ENCODE data around the gene LHX4.

Gene LHX4

DNA sequence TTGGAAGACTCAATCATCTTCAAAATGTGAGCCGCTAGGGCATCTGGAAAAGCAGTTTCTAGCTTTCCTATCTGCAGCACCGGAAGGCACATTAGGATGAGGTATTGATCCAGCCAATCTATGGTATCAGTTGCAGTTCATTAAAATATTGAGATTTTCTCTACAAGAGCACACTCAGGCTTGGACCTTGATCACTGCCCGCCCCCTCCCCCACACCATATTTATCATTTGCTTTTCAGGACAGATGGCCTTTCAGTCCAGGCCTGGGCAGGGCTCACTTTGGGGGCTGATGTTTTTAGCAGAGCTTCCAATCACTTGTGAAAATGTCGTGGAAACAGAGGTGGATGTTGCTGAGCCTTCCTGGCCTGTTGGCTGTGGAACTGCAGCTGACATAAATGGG is 17.5 kb downstream of the LHX4 start:
- Histone ChIP-seq H2BK5ac (ENCODE audit: low read depth, low read length, poor library complexity) (no peak overlapping the region), H3K27me3 (ENCODE audit: insufficient read depth, low read length) (no peaks in the 10 kb centered on the region), H2AK5ac (ENCODE audit: low read length) (no peak overlapping the region), H3K36me3 (ENCODE audit: control insufficient read depth in 1 of 2, insufficient read depth in 2 of 2, low read length in 2 of 2) (no peaks in the 10 kb centered on the region), H3K23ac (ENCODE audit: low read length) (no peak overlapping the region), H4K91ac (ENCODE audit: low read depth, low read length) (no peak overlapping the region), H3K9ac (ENCODE audit: low read length) (no peak overlapping the region), H3K4me3 (ENCODE audit: low read depth, low read length) (no peak overlapping the region), H2AFZ (ENCODE audit: insufficient read depth, low read length, poor library complexity) (no peak overlapping the region), H3K9me3 (ENCODE audit: insufficient read depth, low read depth, low read length) (peaks cover 4% of the 10 kb centered on the region), H2BK120ac (ENCODE audit: insufficient read depth, low read length, poor library complexity) (no peak overlapping the region), H3K79me1 (ENCODE audit: low read length) (no peaks in the 10 kb centered on the region), H3K18ac (ENCODE audit: low read length) (no peak overlapping the region), H2BK12ac (ENCODE audit: low read length) (no peak overlapping the region), H3K27ac (ENCODE audit: low read depth, low read length) (no peak overlapping the region), H4K8ac (ENCODE audit: low read depth, low read length) (no peak overlapping the region), H3K4me2 (ENCODE audit: low read length) (no peak overlapping the region), H3K79me2 (ENCODE audit: control insufficient read depth, insufficient read depth, low read length, poor library complexity) (no peaks in the 10 kb centered on the region), H3K4ac (ENCODE audit: low read depth, low read length) (no peak overlapping the region), H3K14ac (ENCODE audit: low read length) (no peak overlapping the region), H3K4me1 (ENCODE audit: control insufficient read depth in 1 of 2, insufficient read depth in 2 of 2, low read length in 2 of 2) (no peaks in the 10 kb centered on the region), H4K12ac (ENCODE audit: low read depth, low read length) (no peak overlapping the region)
- WGBS (ENCODE audit: extremely low coverage, insufficient coverage, insufficient read length), result no CpG with 5 or more reads among the region's 4 CpGs
- no peak for DNase-seq

GRCh38 chr1:180248176-180248575 is 18.1 kb downstream of the LHX4 start:
- Histone ChIP-seq H3K4me2 (ENCODE audit: low read length) (no peak overlapping the region), H2BK12ac (ENCODE audit: low read length) (no peak overlapping the region), H3K14ac (ENCODE audit: low read length) (no peak overlapping the region)

DNA sequence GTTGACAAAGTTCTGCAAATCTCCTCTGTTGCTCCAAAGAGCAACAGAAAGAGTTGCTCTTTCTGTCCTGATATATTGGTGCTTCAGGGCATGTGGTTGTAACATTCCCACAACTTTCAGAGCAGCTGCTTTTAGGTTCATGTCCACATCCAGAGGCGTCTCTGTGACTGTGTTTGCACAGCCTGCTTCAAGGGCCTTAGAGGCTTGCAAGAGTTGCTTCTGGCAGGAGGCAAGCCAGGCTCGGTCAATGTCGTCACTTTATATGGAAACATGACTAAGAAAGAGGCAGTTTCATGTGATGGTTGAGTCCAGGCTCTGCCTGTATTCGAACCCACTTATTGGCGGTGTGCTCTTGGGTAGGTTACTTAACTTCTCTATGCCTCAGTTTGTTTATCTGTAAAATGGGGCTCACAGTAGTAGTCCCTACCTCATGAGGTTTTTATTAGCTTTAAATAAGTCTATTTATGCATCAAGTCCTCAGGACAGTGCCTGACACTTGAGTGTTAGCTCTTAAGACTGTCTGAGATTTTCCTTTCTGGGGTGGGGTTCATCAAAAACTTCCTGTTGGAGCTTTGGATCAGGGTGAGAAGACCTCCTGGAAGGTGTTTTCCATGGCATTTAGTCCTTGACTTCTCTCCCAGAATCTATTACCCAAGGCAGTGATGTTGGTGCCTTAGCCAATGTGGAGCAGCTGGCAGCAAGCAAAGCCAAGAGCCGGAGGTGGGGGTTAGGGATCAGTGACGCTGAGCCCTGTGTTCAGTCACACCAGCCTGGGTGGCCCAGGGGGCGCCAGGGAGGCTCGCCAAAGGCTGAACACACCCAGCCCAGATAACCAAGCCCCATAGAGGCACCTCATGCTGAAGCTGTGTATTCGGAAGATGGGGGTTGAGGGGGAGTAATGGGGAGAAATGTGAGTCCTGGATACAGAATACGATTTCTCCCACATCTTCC is 18.9 kb downstream of the LHX4 start:
- Histone ChIP-seq H3K27me3 (ENCODE audit: insufficient read depth, low read length) (no peaks in the 10 kb centered on the region), H3K4me2 (ENCODE audit: low read length) (no peak overlapping the region), H3K14ac (ENCODE audit: low read length) (no peak overlapping the region), H3K23ac (ENCODE audit: low read length) (no peak overlapping the region), H4K12ac (ENCODE audit: low read depth, low read length) (no peak overlapping the region), H2BK120ac (ENCODE audit: insufficient read depth, low read length, poor library complexity) (no peak overlapping the region), H4K8ac (ENCODE audit: low read depth, low read length) (no peak overlapping the region), H3K79me2 (ENCODE audit: control insufficient read depth, insufficient read depth, low read length, poor library complexity) (no peaks in the 10 kb centered on the region), H3K9ac (ENCODE audit: low read length) (no peak overlapping the region), H3K36me3 (ENCODE audit: control insufficient read depth in 1 of 2, insufficient read depth in 2 of 2, low read length in 2 of 2) (no peaks in the 10 kb centered on the region), H3K27ac (ENCODE audit: low read depth, low read length) (no peak overlapping the region), H3K4me1 (ENCODE audit: control insufficient read depth in 1 of 2, insufficient read depth in 2 of 2, low read length in 2 of 2) (no peaks in the 10 kb centered on the region), H2AK5ac (ENCODE audit: low read length) (no peak overlapping the region), H3K9me3 (ENCODE audit: insufficient read depth, low read depth, low read length) (peaks cover 4% of the 10 kb centered on the region), H4K91ac (ENCODE audit: low read depth, low read length) (no peak overlapping the region), H3K18ac (ENCODE audit: low read length) (no peak overlapping the region), H3K4ac (ENCODE audit: low read depth, low read length) (no peak overlapping the region), H3K4me3 (ENCODE audit: low read depth, low read length) (no peak overlapping the region), H2BK5ac (ENCODE audit: low read depth, low read length, poor library complexity) (no peak overlapping the region), H2BK12ac (ENCODE audit: low read length) (no peak overlapping the region), H2AFZ (ENCODE audit: insufficient read depth, low read length, poor library complexity) (no peak overlapping the region), H3K79me1 (ENCODE audit: low read length) (no peaks in the 10 kb centered on the region)
- no CpG with 5 or more reads among the region's 11 CpGs for WGBS (ENCODE audit: extremely low coverage, insufficient coverage, insufficient read length)
- DNase-seq, result no peak

More at GRCh38 chr1:180248176-180248575, 18.1 kb downstream of the LHX4 start:
- no peak overlapping the region for H4K8ac ChIP-seq (ENCODE audit: low read depth, low read length)
- H3K27ac ChIP-seq (ENCODE audit: low read depth, low read length), result no peak overlapping the region
- no peak overlapping the region for H3K4ac ChIP-seq (ENCODE audit: low read depth, low read length)
- H3K9ac ChIP-seq (ENCODE audit: low read length), result no peak overlapping the region
- no peak overlapping the region for H2BK120ac ChIP-seq (ENCODE audit: insufficient read depth, low read length, poor library complexity)
- H3K4me3 ChIP-seq (ENCODE audit: low read depth, low read length), result no peak overlapping the region
- no peaks in the 10 kb centered on the region for H3K79me1 ChIP-seq (ENCODE audit: low read length)
- no peak overlapping the region for H3K18ac ChIP-seq (ENCODE audit: low read length)
- no peak overlapping the region for H4K91ac ChIP-seq (ENCODE audit: low read depth, low read length)
- H2BK5ac ChIP-seq (ENCODE audit: low read depth, low read length, poor library complexity), result no peak overlapping the region
- no peaks in the 10 kb centered on the region for H3K79me2 ChIP-seq (ENCODE audit: control insufficient read depth, insufficient read depth, low read length, poor library complexity)
- peaks cover 4% of the 10 kb centered on the region for H3K9me3 ChIP-seq (ENCODE audit: insufficient read depth, low read depth, low read length)
- no CpG with 5 or more reads among the region's 7 CpGs for WGBS (ENCODE audit: extremely low coverage, insufficient coverage, insufficient read length)
- no peaks in the 10 kb centered on the region for H3K36me3 ChIP-seq (ENCODE audit: control insufficient read depth in 1 of 2, insufficient read depth in 2 of 2, low read length in 2 of 2)
- H3K27me3 ChIP-seq (ENCODE audit: insufficient read depth, low read length), result no peaks in the 10 kb centered on the region
- no peak overlapping the region for H2AFZ ChIP-seq (ENCODE audit: insufficient read depth, low read length, poor library complexity)
- H3K23ac ChIP-seq (ENCODE audit: low read length), result no peak overlapping the region
- DNase-seq, result no peak
- no peaks in the 10 kb centered on the region for H3K4me1 ChIP-seq (ENCODE audit: control insufficient read depth in 1 of 2, insufficient read depth in 2 of 2, low read length in 2 of 2)
- H4K12ac ChIP-seq (ENCODE audit: low read depth, low read length), result no peak overlapping the region
- no peak overlapping the region for H2AK5ac ChIP-seq (ENCODE audit: low read length)

- no peak overlapping the region for H3K4me3 ChIP-seq (ENCODE audit: low read depth, low read length)
- H3K9ac ChIP-seq (ENCODE audit: low read length), result no peak overlapping the region
- H3K4me1 ChIP-seq (ENCODE audit: control insufficient read depth in 1 of 2, insufficient read depth in 2 of 2, low read length in 2 of 2), result no peaks in the 10 kb centered on the region
- H4K91ac ChIP-seq (ENCODE audit: low read depth, low read length), result no peak overlapping the region
- H2BK120ac ChIP-seq (ENCODE audit: insufficient read depth, low read length, poor library complexity), result no peak overlapping the region
- no peak overlapping the region for H3K4ac ChIP-seq (ENCODE audit: low read depth, low read length)
- no peak overlapping the region for H2AFZ ChIP-seq (ENCODE audit: insufficient read depth, low read length, poor library complexity)
- no peak overlapping the region for H4K12ac ChIP-seq (ENCODE audit: low read depth, low read length)
- no peaks in the 10 kb centered on the region for H3K79me2 ChIP-seq (ENCODE audit: control insufficient read depth, insufficient read depth, low read length, poor library complexity)
- H3K9me3 ChIP-seq (ENCODE audit: insufficient read depth, low read depth, low read length), result peaks cover 4% of the 10 kb centered on the region
- no peak for DNase-seq
- H3K27ac ChIP-seq (ENCODE audit: low read depth, low read length), result no peak overlapping the region
- WGBS (ENCODE audit: extremely low coverage, insufficient coverage, insufficient read length), result no CpG with 5 or more reads among the region's 13 CpGs
- no peak overlapping the region for H3K23ac ChIP-seq (ENCODE audit: low read length)
- no peaks in the 10 kb centered on the region for H3K79me1 ChIP-seq (ENCODE audit: low read length)
- H4K8ac ChIP-seq (ENCODE audit: low read depth, low read length), result no peak overlapping the region
- H2AK5ac ChIP-seq (ENCODE audit: low read length), result no peak overlapping the region
- H3K36me3 ChIP-seq (ENCODE audit: control insufficient read depth in 1 of 2, insufficient read depth in 2 of 2, low read length in 2 of 2), result no peaks in the 10 kb centered on the region
- H3K27me3 ChIP-seq (ENCODE audit: insufficient read depth, low read length), result no peaks in the 10 kb centered on the region
- no peak overlapping the region for H2BK5ac ChIP-seq (ENCODE audit: low read depth, low read length, poor library complexity)
- no peak overlapping the region for H3K4me2 ChIP-seq (ENCODE audit: low read length)
- no peak overlapping the region for H3K14ac ChIP-seq (ENCODE audit: low read length)
- H3K18ac ChIP-seq (ENCODE audit: low read length), result no peak overlapping the region
- H2BK12ac ChIP-seq (ENCODE audit: low read length), result no peak overlapping the region
Observed at GRCh38 chr1:180249725-180250498, 19.8 kb downstream of the LHX4 start.
